ENCODE measurements around the gene PEMT. TPM values are rescaled to one million over a fixed set of nuclear protein-coding genes. Genes with fewer than 3 reads are reported as not detected.

The PEMT gene
- total RNA-seq, 1 experiment from 2014 or later = 61.4 TPM

DNA sequence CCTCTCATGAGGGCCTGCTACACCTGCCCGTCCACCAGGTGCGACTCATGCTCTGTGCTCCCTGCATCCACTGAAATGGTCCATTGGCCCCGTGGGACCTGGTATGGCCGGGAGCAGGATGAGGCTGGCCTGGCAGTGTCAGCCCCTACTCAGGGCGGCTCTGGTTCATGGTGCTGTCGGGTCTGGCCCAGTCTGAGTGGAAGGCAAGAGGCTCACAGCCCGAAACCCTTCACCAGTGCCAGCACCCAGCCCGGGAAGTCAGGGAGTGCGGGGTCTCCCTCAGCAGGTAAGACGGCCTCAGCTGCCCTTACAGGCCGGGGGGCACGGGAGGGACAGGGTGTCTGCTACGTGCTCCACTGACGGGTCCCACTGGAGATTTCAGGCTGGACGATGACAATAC, 54.8 kb downstream of the PEMT start:
- DNase-seq (ENCODE audit: low read depth) = no peak

- no peak for DNase-seq (ENCODE audit: low read depth)
Measured at GRCh38 chr17:17535957-17536356, 55.6 kb downstream of the PEMT start.

DNA sequence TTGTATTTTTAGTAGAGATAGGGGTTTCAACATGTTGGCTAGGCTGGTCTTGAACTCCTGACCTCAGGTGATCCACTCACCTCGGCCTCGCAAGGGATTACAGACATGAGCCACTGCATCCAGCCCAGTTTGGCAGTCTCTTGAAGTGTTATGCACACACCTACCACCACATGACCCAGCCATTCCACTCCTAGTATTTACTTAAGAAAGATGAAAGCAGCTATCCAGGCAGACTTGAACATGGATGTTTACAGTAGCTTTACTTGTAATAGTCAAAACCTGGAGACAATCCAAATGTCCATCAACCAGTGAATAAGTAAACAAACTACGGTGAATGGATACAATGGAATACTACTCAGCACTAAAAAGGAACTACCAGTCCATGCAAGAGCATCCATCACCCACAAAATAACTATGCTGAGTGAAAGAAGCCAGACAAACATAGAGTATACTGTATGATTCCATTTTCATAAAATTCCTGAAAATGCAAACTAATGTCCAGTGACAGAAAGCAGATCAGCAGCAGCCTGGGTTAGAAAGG, 57.5 kb downstream of the PEMT start:
- no peak for DNase-seq (ENCODE audit: low read depth)

GRCh38 chr17:17532991-17533390, 58.5 kb downstream of the PEMT start:
- DNase-seq (ENCODE audit: low read depth) = no peak

DNA sequence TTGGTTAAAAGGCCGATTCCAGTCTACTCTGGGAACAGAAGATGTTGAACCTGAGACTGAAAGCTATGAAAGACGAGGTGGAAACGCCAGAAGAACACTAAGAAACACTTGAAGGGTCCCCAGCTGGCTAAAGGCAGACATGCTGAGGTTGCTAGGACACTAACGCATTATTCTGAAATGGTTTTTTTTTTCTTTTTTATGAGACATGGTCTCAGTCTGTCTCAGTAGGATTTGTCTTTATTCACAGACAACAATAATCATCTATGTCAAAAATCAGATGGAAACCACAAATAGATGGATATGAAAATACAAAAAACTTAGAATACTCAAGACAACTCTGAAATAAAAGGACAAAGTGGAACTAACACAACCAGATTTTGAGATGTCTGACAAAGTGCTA, 60.4 kb downstream of the PEMT start:
- DNase-seq (ENCODE audit: low read depth) = no peak

DNA sequence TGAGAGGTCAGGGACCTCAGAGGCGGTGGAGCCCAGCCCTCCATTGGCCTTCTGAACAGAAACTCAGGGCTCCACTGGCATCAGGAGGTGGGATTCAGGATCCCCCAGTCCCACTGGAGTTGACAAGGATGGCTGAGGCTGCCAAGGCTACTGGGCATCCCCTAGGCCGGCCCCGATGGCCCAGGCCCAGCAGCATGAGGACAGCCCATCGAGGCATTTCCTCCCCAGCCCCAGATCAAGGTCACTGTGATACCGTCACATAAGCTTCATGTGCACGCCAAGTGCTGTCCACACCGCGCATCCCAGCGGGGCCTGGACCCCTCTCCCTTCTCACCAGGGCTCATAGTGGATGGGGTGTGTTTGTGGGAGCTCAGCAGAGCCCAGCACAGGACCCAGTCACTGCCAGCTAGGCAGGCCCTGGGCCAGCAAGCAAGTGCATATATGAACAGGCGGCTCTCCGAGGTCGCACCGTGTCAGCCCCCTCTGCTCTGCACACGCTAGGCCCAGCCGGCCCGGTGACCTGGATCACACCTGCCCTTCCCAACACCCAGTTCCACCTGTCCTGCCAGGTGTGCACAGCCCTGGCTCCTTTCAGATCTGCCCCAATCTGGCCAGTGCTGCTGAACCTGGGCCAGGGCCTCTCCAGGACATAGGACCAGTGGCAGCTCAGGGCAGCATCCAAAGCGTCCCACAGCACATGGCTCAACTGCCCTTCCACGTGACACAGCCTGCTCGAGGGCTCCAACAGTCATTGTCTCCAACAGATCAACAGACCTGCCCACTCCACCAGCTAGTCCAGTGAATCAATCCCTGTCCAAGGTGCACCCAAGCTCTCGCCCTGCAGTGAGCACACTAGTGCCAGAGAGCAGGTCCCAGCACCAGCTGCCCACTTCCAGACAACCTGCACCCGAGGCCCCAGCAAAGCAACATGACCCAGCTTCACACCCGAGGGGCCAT, 62.5 kb downstream of the PEMT start:
- no peak for DNase-seq (ENCODE audit: low read depth)

- DNase-seq (ENCODE audit: low read depth) = no peak
Measured at GRCh38 chr17:17527956-17528500, 63.5 kb downstream of the PEMT start.

DNA sequence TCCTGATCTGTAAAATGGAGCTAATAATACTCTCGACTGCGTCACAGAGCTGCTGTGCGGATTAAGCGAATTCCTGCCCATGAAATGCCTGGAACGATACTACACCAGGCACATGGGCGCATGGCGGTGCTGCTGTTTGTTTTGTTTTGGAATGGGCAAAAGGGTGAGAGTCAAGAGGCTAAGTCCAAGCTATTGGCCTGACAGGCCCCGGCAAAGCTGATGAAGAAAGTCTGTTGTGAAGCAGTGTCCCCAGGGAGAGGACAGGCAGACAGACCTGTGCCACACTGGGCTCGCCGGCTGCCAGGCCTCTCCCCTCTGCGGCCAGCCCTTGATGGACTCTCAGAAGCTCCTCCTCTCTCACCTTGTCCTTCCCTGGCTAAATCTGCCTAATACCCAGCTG, 64.0 kb downstream of the PEMT start:
- DNase-seq (ENCODE audit: low read depth) = no peak

DNA sequence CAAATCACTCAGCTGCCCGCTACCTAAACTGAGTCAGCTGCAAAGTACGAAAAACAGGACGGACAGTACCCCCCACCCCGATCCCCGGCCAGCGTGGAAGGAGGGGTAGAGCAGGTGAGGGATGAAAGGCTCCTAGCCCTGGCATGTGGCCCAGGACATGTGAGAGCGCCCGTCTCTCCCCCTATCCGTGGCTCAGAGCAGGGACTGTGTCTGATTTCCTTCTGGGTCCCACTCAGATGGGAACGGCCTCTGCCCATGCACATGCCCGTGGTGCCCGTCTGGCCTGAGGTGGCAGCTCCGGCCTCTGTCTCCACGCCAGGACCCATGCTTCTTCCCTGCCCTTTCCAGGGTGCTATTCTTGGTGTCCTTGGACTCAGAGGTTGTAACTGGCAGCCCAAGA, 65.1 kb downstream of the PEMT start:
- no peak for DNase-seq (ENCODE audit: low read depth)

- no peak for DNase-seq (ENCODE audit: low read depth)
Measured at GRCh38 chr17:17525956-17526355, 65.6 kb downstream of the PEMT start.

GRCh38 chr17:17525311-17525710, 66.2 kb downstream of the PEMT start:
- no peak for DNase-seq (ENCODE audit: low read depth)

DNA sequence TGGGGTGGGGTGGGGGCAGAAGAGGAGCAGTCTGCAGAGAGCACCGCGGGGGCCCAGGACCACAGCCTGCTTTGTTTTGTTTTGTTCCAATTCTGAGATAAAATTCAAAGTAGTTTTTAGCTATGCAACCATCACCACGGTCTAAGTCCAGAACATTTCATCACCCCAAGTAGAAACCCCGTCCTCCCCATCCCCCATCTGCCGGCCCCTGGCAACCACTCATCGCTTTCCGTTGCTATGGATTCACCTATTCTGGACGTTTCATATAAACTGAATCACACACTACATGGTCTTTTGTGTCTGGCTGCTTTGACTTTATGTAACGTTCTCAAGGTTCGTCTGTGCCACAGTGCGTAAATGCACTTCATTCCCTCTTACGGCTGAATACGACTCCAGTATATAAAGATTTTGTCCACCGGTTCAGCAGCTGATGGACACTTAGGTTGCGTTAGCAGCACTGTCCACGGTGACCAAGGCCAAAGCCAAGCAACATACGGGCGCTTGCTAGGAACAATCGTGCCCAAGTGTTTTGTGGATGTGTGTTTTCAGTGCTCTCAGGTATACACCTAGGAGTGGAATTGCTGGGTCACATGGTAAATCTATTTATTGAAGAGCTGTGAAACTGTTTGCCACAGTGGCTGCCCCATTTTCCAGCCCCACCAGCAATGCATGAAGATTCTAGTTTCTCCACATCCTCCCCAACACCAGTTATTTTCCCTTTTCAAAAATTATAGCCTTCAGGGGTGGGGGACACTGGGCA, 67.6 kb downstream of the PEMT start:
- DNase-seq (ENCODE audit: low read depth) = no peak

DNA sequence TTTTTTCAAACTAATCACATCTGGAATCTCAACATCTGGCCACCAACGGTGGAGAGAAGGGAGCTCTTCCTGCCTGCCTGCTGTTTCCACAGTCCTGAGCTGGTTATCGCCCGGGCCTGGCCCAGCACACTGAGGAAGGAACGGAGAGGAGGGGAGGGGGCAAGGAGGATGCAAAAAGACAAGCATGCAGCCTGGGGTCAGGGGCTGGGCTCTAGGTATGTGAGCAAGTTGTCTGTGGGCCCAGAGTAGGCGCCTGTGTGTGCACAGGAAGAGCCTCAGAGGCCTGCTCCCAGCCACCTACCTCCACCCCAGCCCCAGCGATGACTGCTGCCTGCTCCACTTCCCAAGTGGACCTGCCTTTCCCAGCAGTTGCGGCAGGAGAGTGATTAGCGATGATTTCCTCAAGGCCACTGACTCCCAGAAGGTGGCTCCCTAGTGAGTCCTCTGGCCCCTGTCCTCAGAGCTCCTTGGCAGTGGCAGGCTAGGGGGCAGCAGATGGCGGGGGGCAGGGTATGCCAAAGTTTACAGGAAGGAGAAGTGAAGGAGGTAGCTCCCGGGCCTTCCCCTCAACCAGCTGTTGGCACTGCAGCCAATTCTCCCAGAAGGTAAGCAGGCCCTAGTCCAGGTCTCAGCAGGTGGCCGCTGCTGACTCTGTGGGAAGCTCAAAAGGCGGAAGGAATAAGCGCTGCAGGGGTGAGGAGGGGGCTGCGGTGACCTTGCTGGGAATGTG, 68.3 kb downstream of the PEMT start:
- no peak for DNase-seq (ENCODE audit: low read depth)

GRCh38 chr17:17520599-17521232, 70.8 kb downstream of the PEMT start:
- no peak for DNase-seq (ENCODE audit: low read depth)

- DNase-seq (ENCODE audit: low read depth) = no peak
Measured at GRCh38 chr17:17519886-17520285, 71.6 kb downstream of the PEMT start.

DNA sequence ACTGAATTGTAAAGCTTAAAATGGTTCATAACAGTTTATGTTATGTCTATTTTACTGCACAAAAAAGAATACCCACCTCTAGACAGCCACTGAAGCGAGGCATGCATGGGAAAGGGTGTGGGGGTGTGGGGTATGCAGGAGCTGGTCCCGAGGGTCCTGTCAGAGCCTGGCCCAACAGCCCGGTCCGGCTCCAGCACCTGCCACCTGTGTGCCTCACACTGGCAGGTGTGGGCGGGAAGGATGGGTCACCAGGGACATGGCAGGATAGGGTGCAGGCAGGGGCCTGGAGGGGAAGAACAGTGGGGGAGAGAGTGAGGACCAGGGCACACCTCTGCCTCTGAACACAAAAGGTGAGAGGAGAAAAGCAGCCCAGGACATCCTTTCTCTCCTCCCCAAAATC, 72.6 kb downstream of the PEMT start:
- DNase-seq (ENCODE audit: low read depth) = no peak

- no peak for DNase-seq (ENCODE audit: low read depth)
Measured at GRCh38 chr17:17518014-17518413, 73.5 kb downstream of the PEMT start.

- no peak for DNase-seq (ENCODE audit: low read depth)
Measured at GRCh38 chr17:17516941-17517720, 74.4 kb downstream of the PEMT start.

DNA sequence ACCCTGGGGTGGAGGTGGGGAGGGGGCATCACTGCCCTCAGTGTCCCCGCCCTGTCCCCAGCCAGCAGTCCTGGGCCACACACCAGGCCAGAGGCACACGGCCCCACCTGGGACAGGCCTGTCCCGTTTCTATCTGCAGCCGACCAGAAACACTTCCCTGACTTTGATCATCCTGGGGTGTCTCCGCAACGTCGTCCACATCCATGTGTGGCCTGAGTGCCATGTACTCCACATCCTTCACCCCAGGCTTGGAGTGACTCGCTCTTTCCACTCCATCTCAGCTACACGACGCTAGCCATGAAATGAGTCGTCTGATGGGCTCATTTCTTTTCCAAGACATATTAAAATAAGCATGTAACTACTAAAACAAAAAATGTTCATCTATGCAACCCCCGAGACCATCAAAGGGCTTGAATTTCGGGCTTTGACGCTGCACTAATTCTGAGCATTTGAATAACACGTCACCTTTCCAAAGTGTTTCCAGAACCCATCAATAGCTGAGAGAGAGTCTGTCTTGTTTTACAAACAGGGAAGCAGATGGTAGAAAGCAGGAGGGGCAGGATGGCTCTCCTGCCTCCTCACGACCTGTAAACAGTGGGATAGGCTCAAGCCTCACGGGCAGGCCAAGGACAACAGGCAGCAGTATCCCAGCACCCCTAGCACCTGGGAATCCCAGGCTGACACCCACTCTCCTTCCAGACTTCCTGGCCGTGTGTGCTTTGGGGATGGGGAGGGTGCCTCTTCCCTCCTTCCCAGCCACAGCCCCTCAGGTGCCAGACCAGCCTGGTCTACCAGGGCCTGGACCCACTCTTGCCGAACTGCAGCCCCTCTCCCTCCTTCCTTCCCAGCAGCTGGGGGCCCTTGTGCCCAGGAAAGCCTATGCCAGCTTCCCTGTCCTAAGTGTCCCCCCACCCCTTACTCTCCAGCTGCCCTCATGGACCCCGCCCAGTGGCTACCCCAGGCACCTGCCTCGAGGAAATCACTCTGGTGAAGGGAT, 75.3 kb downstream of the PEMT start:
- DNase-seq (ENCODE audit: low read depth) = peak; percentile 80

Measured in Daoy (cell line).